NCI-H69 (cell line): ENCODE data around the gene GADL1.

Source experiments
- DNase-seq: peaks from one replicate; lab custom pipeline; 2025; lab: John Stamatoyannopoulos, UW

GADL1 gene

DNA sequence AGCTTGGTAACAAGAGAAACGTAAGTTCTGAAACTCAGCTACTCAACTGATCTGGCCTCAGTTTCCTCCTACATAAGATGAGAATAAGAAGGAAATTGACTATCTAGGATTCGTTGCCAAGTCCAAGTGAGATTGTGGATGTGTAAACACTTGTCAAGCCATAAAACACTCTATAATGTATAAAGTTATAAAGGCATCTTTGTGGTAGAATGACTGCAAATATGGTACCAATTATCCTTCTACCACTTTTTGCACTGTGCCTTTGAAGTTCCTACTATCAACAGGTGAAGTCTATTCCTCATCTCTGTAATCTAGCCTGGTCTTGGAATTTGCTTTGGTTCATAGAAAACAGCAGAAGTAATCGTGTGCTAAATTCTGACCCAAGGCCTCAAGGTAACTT lies 138.2 kb downstream of the GADL1 start:
- DNase-seq, result no peak

DNA sequence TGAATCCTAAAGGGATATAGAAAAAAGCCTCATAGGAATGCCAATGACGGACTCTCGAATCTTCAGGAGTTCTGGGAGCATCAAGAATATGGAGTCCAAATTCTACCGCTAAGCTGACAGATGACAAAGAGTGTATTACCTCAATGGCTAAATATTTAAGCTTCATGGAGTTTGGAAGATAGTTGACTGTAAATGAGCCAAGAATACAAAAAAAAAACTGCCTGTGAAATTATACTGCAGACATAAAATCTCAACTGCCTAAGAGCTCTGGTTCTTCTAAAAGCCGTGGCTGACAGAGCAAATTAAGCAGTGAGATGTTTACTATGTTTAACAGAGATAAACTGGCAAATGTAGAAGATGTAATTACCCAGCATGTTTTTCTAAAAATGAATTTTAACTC lies 140.0 kb downstream of the GADL1 start:
- DNase-seq, result no peak

DNA sequence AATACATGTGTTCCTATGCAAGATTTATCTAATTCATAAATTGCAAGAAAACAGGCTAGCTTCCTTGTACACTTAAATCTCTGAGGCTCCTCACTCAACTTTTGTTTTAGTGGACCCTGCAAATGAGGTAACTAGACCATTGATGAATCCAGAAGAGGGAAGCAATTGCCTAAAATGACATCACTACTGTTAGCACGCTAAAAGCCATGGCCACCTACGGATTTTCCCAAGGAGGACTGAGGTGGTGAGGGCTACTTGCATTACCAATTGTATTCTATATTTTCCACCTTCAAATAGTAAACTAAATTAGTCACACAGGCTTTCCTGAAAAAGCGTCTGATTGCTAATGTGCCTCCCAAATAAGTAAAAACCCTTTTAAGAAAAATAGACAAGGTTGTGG lies 140.7 kb downstream of the GADL1 start:
- DNase-seq, result no peak

DNA sequence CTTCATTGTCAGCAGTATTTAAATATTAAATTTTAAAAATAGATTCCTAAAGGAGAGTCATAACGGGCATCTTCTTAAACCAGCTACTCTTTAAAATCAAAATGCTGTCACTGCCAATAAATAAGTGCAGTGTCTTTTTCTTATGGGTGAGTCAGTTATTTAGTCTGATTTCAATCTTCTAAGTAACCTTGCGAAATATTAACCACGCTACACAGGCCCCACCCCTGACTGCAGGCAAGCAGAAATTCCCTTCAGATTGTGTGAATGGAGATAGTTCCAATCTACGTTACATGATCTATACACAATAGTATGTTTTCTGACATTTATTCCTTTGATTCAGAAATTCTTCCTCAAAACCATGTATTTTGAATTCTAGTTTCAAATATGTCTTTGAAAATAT lies 141.5 kb downstream of the GADL1 start:
- no peak for DNase-seq

DNA sequence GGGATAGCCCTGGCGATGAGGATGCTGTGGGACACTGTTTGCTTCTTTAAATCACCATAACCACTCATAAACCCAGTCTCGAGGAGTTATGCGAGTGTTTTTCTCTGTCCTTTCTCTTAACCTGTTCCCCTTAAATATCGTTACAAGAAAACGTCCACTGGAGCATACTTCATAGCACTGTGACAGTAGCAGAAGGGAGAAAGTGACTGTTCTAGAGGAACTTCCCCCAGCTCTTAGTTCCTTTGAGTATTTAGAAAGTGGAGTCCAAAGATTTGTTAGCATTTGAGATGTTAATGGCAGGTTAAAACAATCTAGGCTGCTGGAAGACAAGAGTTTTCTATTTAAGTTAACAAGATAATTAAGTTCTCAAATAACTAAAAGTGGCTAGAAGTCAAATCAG lies 142.0 kb downstream of the GADL1 start:
- DNase-seq, result no peak

DNA sequence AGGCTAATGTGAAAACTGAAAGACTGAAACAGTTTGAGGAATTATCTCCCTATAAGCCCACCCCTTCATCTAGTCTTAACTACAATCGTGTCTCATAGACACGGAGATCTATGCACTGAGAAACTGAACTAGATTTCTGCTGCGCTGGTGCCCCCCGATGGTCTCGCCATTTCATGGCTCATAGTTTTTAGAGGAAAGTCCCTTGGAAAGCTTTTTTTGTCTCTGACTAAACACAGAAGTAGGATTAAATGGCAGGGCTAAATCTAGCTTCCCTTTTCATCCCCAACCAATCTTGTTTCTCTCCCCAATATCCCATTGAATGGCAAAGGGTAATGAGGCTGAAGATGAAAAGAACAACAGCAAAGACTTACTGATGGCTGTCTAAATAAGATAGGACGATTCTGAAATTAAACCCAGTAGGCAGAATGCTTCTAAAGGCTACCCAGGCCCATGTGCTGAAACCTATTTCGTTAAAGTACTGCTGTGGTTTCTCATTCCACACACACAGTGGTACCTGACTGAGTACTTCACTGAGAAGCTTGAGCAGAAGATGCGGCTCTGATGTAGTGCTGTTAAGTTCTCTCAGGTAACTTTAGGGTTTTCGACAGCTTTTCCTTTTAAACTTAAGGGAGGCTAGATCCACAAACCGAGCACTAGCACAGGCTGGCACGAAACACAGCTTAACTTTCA lies 142.7 kb downstream of the GADL1 start:
- peak; percentile 43 for DNase-seq

DNA sequence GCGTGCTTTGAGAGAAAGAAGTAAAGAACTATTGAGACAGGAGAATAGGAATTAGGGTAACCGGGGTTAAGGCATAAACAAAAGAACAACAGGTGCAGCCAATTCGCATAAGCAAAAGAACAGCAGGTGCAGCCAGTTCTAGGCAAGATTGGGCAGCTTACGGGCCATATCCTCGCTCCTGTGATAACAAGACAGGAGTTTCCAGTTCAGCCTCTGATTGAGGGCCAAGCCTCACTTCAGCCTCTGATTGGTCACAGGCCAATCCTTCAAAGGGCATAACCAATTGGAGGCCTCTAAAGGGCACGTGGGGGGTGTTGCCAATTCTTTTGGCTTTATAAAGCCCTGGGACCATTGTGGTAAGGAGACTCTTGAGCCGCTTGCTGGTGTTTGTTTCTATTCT lies 143.5 kb downstream of the GADL1 start:
- DNase-seq, result peak; percentile 4

DNA sequence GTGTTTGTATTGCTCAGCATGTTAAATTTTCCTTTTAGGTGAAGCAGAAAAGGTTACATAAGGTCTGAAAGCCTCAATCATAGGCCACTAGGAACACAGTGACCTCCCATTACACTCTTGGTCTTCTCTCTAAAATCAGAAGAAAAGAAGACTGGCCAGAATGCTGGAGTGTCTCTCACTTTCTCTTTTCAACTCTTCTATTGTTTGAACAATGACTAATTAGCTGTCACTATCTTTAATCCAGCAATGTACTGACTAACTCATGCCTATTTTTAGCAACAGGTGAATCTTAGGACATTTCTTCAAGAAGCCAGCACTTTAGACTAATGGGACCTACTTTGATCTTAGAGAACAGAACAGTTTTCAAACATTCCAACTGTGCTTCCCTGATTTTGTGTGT lies 145.2 kb downstream of the GADL1 start:
- DNase-seq, result no peak

DNA sequence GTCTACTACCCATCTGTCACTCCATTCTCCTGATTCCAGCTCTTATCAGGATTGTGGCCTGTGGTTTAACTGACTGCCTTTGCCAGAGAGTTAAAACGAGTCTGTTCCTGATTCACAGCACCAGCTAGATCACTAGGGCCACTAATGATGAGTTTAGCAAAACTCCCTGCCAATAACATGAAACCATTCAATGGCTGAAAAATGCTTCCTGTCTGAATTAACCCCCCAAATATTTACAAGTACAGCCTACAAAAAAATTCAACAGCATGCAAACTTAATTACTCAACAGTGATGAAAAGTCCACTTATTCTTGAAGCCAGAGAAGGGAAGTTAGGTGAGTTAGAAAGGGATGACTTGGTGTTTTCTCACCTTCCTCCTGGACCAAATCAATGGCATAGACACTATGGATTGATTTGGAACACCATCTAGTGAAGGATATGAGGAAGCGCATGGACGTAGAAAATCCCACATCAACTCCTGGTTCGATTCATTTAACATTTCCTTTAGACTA lies 146.6 kb downstream of the GADL1 start:
- peak; percentile 50 for DNase-seq

DNA sequence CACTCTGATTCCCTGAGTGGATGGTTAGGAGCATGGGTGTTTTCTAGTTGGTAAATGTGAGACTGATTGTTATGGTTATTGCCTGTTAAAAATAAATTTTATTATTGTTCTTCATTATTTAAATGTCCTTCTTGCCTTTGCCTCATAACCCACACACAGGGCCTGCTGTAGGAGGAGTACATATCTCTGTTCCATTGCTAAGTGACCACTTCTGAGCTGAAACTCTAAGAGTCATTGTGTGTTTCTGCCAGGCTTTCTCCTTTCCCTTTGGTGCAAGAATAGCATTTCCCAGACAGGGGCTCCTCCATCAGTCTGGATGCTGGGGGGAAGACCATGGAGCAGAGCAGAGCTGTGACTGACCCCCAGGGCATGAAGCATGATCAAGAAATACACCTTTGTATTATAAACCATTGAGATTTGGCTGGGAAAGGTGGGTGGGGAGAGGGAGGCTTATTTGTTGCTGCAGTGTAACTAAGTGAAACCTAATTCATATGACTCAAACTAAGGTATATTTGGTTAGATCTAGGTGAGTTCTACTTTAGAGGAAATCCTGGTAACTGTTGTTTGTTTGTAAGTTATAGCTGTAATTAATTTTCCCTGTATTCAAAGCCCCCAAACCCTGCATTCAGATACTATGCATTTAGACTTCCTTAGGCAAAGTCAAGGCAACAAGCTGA lies 150.7 kb downstream of the GADL1 start:
- DNase-seq, result no peak

DNA sequence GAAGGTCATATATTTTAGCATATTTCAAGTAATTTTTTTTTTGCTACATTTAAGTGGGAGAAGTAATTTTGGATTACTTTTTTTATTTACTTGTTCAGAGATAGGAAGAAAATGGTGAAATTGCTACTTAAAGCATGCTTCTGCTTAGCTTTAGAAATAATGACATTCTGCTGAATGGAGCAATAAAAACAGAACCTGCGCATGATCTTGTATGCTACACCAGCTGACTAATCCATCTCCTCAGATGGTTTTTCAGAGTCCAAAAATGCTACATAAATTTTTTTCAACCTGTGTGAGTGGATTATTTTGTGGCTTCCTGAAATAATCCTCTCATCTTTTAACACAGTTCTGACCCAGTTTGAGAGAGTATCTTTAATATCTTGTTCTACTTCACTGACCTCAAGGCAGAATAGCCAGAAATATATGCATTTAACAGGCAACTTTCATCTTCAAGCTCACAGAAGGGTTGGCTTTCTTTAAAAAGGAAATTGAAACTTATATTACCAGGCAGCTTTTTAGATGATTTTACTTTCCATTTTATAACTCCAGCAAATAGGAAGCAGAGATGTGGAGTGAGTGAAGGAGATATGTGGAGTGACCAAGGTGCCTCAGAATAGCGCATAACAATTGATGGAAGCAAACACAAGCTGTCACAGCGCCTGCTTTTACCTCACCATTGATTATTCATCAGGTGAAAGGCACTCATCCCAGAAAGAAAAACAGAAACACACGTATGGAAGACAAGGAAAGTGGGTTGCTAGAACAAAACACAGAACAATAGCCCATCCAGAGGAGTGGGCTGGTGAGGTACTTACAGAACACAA lies 151.5 kb downstream of the GADL1 start:
- no peak for DNase-seq

DNA sequence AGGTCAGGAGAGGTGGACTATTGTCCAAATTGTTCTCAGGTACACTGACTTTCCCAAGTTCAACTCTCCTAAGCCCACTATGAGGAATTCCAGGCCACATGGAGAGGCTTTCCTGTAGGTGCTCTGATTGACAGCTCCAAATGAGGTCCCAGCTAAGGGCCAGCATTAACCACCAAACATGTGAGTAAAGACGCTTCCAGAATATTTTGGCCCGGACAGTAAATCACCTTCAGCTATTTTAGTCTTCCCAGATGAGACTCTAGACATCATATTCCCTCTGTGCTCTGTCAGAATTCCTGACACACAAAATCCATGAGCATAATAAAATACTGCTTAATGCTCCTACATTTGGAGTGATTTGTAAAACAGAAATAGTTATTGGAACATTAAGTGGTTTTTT lies 152.6 kb downstream of the GADL1 start:
- no peak for DNase-seq

DNA sequence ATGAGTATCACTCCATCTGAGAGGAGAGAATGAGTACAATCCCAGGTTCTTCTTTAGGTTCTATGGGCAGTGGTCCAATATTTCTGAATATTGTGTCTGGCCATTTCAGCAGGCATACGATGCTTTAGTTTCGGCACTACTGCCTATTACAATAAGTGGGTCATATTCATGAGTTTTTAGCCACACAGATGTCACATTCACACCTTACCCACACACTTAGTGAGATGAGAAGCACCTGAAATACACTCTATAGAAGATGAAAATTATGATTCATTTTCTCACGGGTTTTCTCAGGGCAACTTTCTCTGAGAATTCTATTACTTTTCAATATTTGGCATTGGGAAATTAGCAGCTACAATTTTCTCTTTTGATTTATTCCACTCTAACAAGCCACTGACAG lies 155.9 kb downstream of the GADL1 start:
- DNase-seq, result no peak

DNA sequence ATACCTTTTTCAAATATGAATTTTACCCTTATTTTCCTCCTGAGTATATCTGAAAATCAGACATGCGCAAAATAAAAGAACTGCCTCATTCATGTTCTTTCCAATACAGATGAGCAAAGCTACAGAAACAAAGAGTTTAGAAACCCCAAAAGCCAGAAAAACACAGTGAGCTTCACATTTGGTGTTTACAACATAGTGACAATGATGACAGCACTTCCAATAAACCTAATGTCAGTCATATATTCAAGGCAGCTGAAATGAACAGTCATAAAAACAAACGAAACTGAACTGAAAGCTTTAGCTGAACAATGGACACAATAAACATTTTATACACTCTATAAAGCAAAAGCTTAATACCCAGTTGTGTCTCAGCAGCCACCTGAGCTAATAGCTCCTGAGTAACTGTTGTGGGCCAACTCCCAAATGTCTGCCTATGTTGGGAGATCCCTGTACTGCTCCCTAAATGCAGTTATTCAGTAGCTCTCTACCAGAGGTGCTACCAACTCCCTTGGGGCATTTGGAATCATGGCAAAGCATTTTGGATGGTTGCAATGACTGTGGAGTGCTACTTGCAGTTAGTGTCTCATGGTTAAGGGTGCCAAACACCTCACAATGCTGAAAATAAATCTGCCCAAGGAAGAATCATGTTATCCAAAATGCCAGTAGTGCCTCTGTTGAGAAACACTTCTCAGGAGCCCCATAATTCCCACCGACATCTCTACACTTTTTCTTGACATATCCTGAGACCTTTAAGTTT lies 156.5 kb downstream of the GADL1 start:
- no peak for DNase-seq

DNA sequence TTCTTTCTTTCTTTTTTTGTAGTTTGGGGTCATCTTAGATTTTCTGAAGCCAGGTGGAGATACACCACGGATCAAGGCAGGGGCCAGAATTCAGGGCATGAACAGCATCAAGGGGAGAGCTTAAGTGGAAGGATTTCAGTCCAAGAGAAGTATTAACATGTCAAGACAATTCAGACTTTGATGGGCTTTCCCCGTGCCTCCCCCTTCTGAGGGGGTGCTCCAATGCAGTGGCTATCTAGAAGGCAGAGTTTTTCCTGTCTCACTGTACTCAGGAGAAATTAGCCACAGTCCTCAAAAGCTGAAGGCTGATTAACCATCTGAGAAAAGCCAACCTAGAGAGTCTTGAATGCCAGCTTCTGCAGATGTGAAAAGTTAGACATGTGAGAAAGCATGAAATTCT lies 160.8 kb downstream of the GADL1 start:
- no peak for DNase-seq

DNA sequence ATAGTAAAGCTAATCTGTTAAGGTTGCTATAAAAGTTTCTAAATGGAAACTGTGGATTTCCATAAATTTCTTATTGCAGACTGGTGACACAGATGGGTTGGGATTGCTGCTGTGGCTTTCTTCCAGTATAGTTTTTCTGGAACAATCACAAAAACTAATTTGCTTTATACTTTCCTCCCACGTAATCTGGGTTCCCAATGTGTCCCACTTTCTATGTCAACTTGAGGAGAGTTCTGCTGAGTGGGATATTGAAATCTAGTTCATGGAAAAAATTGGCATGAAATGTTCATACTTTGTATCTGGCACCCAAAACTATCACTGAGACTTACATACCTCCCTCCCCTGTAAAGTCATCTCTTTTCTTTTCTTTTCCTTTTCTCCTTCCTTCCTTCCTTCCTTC lies 161.3 kb downstream of the GADL1 start:
- no peak for DNase-seq

DNA sequence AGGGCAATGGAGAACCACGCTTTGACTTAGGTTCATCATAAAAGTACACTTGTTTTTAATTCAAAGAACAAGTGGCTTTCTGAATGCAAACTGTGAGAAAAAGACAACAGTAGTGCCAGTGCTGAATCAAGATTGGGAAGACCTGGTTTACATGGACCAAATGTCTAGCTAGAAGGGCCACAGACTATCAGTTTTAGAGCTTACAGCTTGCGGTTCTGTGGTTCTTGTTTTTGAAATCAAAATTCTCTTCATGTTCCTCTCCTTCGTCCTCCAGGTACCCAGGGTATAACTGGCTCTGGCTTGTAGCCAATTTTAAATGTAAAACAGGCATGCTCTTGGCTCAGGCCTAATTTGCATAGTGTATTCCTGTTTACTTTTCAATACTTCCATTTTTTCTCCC lies 163.5 kb downstream of the GADL1 start:
- peak; percentile 16 for DNase-seq

DNA sequence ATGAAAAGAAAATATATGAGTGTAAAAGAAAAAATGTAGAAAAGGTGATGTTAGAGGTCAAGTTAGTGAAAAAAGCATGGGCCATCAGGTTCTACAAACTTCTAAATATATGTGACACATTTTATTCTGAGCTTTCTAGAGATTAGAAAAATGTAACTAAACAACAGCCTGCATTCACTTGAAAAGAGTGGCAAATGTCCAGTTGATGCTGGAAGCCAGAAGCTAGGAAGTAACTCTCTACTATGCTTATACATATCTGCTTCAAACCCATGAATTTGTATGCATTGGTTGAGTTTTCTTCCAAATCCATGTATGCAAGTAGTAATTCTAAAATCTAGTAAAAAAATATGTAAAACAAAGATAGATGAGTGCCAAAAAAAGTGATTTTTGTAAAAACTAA lies 164.5 kb downstream of the GADL1 start:
- DNase-seq, result no peak

DNA sequence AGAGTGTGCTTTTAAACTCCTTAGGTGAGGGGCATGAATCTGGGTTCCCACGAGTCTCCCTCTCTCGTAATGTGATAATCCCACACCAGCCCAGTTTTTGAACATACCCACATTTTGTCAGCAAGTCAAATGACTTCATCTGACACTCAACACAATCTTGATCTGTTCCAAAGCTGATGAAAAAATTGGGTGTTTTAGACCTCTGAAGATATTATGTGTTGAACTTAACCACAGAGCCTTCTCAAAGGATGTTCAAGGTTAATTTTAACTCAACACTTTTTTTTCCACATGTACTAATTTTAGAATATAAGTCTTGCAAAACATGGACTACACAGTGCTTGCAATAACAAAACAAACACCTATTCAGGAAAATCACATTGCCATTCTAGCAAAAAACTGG lies 164.9 kb downstream of the GADL1 start:
- no peak for DNase-seq

DNA sequence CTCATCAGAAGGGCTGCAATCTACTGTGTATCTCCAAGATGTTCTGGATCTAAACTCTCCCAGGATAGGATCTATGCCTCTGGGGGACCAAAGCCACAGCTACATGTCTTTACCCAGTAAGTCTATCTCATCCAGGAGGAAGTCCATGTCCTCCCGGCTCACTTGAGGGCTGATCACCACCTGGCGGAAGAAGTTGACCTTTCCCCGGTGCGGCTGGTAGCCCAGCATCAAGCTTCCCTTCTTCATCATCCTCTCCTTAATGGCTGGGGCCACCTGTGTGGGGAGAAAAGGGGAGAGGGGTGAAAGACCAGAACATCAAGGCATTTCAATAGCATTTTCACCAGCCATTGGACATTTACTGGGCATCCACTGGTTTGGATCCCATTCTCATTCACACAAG lies 166.3 kb downstream of the GADL1 start:
- no peak for DNase-seq

DNA sequence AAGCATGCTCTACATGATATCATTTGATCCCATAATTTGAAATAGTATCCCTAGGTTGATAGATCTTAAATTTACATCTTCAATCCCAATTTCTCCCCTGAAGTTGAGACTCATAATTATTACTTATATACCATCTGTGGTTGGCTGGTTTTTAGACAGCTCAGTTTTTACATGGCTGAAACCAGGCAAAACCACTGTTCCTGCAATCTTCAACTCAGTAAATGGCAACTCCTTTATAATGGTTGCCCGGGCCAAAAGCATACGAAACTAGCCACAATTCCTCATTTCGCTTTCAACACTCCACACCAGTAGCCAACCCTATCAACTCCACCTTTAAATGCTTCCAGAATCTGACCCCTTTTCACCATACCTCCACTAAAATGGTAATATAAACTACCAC lies 169.6 kb downstream of the GADL1 start:
- no peak for DNase-seq

DNA sequence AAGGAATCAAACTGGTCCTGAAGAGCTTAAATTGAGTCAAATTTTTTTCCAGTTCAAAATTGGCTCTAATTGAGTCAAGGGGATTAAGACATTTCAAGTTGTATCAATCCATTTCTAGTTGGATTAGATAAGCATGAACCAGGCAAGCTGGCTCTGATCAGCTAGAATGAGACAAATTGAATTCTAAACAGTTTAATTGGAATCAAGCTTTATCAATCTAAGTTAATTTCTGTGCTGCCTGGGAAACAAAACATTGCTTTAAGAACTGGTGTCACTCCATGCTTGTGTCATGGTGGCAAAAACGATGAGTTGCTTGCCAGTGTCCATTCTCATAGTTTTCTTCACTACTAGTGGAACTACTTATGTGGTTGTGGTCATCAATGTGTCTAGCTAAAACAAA lies 171.2 kb downstream of the GADL1 start:
- no peak for DNase-seq
